Measurements from ENCODE around the gene KLHL29. TPM values are rescaled to one million over a fixed set of nuclear protein-coding genes. Genes with fewer than 3 reads are reported as not detected.
A peak's percentile ranks its signal among the peaks of the same experiment; 100 is the strongest.

The KLHL29 gene
- total RNA-seq, 1 experiment from 2014 or later: 12.2 TPM

DNA sequence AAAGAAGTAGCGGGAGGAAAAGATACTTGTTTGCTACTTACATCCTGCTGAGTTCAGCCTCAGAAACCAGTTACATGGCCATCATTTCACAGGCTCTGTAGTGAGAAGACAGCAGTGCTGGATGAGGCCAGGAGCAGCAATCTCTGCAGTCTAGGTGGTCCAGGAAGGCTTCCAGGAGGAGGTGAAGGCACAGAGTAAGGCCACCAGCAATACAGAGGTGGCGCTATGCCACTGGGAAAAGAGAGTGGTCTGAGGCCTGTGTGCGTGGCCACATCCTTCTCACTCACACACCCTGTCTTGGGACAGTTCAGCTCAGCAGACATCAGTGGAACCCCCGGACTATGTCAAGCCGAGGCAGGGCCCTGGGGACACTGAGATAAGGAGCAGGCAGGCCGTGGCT is 162.7 kb downstream of the KLHL29 start:
- no peaks in the 10 kb centered on the region for H3K9me3 ChIP-seq (ENCODE audit: low read depth, low read length, poor library complexity, severe bottlenecking)
- no peak for DNase-seq (ENCODE audit: low spot score)
- BruUV-seq (replicated peaks): no TSS peak
- H3K27me3 ChIP-seq (replicated peaks; ENCODE audit: insufficient read depth, low read depth, low read length, poor library complexity): no peaks in the 10 kb centered on the region
- no peak overlapping the region for H3K4me3 ChIP-seq (ENCODE audit: low read depth, low read length, poor library complexity, severe bottlenecking)
- CTCF ChIA-PET: no interaction called here
- no peaks in the 10 kb centered on the region for H3K36me3 ChIP-seq (ENCODE audit: insufficient read depth, low read length, poor library complexity, severe bottlenecking)
- POLR2A ChIA-PET (ENCODE audit: low non-redundant PET): no interaction called here
- peaks cover 55% of the 10 kb centered on the region for H3K4me1 ChIP-seq (ENCODE audit: insufficient read depth, low read length, poor library complexity, severe bottlenecking)
- H3K27ac ChIP-seq (ENCODE audit: low read depth, low read length, poor library complexity, severe bottlenecking): no peak overlapping the region
- TF ChIP-seq, protein P1, sequence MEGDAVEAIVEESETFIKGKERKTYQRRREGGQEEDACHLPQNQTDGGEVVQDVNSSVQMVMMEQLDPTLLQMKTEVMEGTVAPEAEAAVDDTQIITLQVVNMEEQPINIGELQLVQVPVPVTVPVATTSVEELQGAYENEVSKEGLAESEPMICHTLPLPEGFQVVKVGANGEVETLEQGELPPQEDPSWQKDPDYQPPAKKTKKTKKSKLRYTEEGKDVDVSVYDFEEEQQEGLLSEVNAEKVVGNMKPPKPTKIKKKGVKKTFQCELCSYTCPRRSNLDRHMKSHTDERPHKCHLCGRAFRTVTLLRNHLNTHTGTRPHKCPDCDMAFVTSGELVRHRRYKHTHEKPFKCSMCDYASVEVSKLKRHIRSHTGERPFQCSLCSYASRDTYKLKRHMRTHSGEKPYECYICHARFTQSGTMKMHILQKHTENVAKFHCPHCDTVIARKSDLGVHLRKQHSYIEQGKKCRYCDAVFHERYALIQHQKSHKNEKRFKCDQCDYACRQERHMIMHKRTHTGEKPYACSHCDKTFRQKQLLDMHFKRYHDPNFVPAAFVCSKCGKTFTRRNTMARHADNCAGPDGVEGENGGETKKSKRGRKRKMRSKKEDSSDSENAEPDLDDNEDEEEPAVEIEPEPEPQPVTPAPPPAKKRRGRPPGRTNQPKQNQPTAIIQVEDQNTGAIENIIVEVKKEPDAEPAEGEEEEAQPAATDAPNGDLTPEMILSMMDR (conservative IDR thresholded peaks at IDR 0.05; ENCODE audit: low read depth, low read length): no peak
- TF ChIP-seq EZH2 (IDR thresholded peaks at IDR 0.05; ENCODE audit: borderline replicate concordance, low read depth, low read length, poor library complexity, severe bottlenecking): no peak
- intact Hi-C loops (cut with micrococcal nuclease; ENCODE audit: unreplicated experiment): no loop called here

DNA sequence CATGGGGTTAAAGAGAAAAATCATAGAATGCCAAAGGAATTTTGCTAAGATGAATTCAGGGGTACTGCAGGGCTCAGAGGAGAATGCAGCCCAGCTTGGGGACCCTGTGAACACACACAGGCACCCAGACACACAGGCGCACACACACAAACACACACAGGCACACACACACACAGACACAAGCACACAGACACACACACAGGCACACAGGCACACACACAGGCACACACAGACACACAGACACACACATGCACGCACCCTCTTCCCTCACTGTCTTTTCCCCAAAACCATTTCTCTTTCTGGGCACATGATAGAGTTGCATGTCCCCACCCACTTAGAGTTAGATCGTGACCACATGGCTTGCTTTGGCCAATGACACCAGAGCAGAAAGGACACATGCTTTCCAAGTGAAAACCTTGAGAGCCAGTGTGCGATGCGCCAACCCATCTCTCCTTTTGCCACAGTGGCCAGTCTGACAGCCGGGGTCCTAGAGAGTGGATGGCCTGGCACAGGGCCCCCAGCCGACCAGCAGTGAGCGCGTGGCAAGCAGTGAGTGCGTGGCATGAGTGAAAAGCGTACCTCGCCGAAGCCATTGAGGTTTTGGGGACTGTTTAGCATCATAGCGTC is 163.3 kb downstream of the KLHL29 start:
- H3K4me1 ChIP-seq (ENCODE audit: insufficient read depth, low read length, poor library complexity, severe bottlenecking): peaks cover 49% of the 10 kb centered on the region
- POLR2A ChIA-PET (ENCODE audit: low non-redundant PET): no interaction called here
- H3K27me3 ChIP-seq (replicated peaks; ENCODE audit: insufficient read depth, low read depth, low read length, poor library complexity): no peaks in the 10 kb centered on the region
- no peaks in the 10 kb centered on the region for H3K36me3 ChIP-seq (ENCODE audit: insufficient read depth, low read length, poor library complexity, severe bottlenecking)
- H3K9me3 ChIP-seq (ENCODE audit: low read depth, low read length, poor library complexity, severe bottlenecking): no peaks in the 10 kb centered on the region
- no TSS peak for BruUV-seq (replicated peaks)
- no peak overlapping the region for H3K4me3 ChIP-seq (ENCODE audit: low read depth, low read length, poor library complexity, severe bottlenecking)
- intact Hi-C loops (cut with micrococcal nuclease; ENCODE audit: unreplicated experiment): no loop called here
- no peak for DNase-seq (ENCODE audit: low spot score)
- no peak for TF ChIP-seq EZH2 (IDR thresholded peaks at IDR 0.05; ENCODE audit: borderline replicate concordance, low read depth, low read length, poor library complexity, severe bottlenecking)
- TF ChIP-seq, protein P1 (conservative IDR thresholded peaks at IDR 0.05; ENCODE audit: low read depth, low read length): no peak
- CTCF ChIA-PET: no interaction called here
- peak overlapping the region; percentile 74 for H3K27ac ChIP-seq (ENCODE audit: low read depth, low read length, poor library complexity, severe bottlenecking)

DNA sequence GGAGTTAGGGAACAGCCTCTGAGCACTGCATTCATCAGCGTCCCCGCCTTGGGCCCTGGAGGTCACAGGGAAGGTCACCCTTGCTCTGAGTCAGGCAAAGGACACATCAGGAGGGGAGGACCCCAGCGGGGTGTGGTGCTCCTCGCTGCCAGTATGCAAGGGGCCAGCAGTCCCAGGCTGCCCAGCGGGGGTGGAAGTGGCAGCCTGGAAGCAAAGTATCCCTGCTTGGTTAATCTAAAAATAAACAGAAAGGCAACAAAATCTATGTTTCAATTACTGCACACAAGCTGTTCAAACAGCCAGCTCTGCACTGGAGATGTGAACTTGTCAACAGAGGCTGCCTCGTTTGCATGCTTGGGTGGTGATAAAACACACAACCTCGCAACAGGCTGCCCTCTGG is 164.1 kb downstream of the KLHL29 start:
- no peaks in the 10 kb centered on the region for H3K27me3 ChIP-seq (replicated peaks; ENCODE audit: insufficient read depth, low read depth, low read length, poor library complexity)
- CTCF ChIA-PET: no interaction called here
- no peaks in the 10 kb centered on the region for H3K9me3 ChIP-seq (ENCODE audit: low read depth, low read length, poor library complexity, severe bottlenecking)
- TF ChIP-seq, protein P1 (conservative IDR thresholded peaks at IDR 0.05; ENCODE audit: low read depth, low read length): no peak
- no peak for TF ChIP-seq EZH2 (IDR thresholded peaks at IDR 0.05; ENCODE audit: borderline replicate concordance, low read depth, low read length, poor library complexity, severe bottlenecking)
- POLR2A ChIA-PET (ENCODE audit: low non-redundant PET): no interaction called here
- no peak for DNase-seq (ENCODE audit: low spot score)
- peaks cover 46% of the 10 kb centered on the region for H3K4me1 ChIP-seq (ENCODE audit: insufficient read depth, low read length, poor library complexity, severe bottlenecking)
- no peaks in the 10 kb centered on the region for H3K36me3 ChIP-seq (ENCODE audit: insufficient read depth, low read length, poor library complexity, severe bottlenecking)
- intact Hi-C loops (cut with micrococcal nuclease; ENCODE audit: unreplicated experiment): no loop called here
- peak overlapping the region; percentile 74 for H3K27ac ChIP-seq (ENCODE audit: low read depth, low read length, poor library complexity, severe bottlenecking)
- no peak overlapping the region for H3K4me3 ChIP-seq (ENCODE audit: low read depth, low read length, poor library complexity, severe bottlenecking)
- no TSS peak for BruUV-seq (replicated peaks)
